Activated CD4-positive, alpha-beta T cell treated with anti-CD3 and anti-CD28 coated beads for 24 hours (primary cell): Measurements from ENCODE around the gene TMEM238L.

Experiments
- DNase-seq, 2 donors: peaks; one replicate each; pipeline ENCODE4 v3.0.0-alpha.2; 2020; ENCODE audit warnings: low read depth in 2 of 2

TMEM238L gene

GRCh38 chr17:10773391-10773790 lies 30.5 kb downstream of the TMEM238L start:
- no peak for DNase-seq

DNA sequence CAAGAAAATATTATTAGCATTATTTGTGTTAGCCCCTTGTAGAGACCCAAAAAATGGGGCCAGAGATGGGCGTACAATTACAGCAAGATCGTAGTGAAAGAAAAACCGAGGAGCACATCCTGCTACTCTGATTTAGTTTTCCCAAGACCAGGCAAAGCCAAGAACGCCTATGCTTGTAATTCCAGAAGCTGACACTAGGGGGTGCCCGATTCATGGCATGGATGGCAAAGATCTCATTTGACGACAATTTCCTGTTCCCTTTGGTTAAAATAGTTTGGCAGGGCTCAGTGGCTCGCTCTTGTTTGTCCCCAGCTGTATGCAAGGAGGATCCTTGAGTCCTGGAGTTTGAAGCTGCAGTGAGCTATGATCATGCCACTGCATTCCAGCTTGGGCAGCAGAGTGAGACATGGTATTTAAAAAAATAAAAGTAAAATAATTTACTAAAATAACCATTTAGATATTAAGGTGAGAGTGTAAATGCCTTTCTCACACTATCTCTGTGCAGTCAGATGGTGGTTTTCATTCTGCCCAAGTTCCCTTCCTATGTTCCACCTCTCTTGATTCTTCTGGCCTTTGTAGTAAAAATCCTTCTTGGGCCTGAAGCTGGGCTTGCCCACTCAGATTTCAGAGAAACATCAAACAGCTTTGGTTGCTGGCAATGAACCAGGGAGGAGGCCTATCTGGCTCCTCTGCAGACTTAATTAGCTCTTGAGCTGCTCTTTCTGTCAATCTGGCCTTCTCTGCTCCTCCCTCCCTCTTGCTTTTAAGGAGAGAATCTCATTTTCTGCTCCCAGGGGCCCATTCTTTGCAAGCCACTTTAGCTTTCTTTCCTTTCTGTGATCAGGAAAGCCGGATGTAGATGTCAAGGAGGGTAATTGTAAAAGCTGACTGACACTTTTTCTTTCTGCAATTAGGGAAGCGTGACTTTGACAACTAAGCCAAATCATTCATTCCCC lies 31.2 kb downstream of the TMEM238L start:
- DNase-seq, result peak; percentile 31 to 41

- DNase-seq, result no peak
Measured at GRCh38 chr17:10771148-10771547, 32.8 kb downstream of the TMEM238L start.

DNA sequence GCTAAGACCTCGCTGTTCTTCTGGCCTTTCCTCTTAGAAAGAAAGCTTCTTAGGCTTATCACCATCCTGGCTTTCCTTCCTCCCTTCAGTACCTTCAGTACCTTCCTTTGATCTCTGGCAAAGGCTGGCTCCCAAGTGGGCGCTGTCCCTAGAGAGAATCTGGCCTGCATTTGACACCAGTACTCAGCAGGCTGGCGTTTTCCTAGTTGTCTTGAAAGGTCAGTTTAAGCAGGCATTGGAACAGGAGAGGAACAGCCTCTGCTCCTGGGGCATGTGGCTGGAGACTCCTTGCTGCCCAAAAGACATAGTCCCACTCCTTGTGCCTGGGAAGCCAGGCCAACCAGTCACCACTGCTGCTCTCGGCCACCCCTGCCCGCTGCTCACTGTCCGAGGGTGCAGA lies 34.1 kb downstream of the TMEM238L start:
- no peak for DNase-seq

DNA sequence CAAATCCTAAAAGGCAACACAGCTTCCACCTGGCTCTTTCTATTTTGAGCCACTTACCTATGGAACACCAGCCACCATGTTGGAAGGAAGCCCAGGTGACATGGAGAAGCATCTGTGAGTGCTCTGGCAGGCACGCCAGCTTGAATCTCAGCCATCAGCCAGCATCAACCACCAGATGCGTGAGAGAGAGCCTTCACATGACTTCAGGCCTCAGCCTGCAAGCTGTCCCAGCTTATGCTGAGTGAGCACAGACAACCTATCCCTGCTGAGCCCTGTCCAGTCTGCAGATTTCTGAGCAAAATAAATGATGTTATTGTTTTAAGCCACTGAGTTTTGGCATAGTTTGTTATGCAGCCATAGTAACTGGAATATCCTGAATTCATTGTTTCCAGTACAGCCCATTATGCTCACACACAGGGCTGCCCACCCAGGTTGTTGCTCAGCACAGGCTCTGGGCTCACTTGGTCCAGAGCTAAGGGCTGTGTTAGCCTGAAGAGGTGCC lies 35.1 kb downstream of the TMEM238L start:
- no peak for DNase-seq

- DNase-seq, result no peak
Measured at GRCh38 chr17:10767232-10767631, 36.7 kb downstream of the TMEM238L start.

DNA sequence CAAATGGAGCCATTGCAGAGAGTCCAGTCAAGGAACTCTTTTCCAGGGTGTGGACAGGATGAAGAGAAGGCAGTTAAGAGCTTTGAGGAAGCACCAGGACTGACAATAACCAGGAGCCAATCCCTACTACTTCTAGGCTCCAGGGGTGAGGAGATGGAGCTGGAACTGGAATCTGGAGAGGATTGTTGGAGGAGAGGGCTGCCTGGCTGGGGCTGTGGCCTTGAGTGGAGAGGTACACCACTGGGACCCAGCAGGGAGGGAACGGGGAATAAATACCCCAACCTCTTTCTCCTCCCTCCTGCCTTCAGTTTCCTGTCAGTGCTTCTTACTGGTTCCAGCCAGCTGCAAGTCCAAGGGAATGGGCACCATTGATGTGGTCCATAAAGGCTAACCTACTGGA lies 41.9 kb downstream of the TMEM238L start:
- no peak for DNase-seq

DNA sequence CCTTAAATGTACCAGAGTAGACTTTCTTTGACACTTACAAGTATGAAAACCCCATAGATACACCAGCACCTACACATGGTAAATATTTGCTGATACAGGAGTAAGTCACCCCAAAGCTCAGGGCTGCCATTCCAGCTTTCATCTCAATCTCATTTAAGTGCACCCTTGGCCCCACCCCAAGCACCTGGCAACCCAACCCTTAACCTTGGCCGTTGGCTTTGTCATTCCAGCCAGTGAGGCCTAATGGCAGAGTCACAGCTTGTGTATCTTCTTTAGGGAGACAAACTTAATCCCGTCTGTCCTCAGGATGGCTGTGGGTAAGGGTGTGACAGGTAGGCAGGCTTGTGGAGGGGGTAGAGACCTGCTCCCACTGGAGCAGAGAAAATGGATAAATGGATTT lies 42.6 kb downstream of the TMEM238L start:
- no peak for DNase-seq

- DNase-seq, result no peak
Measured at GRCh38 chr17:10758062-10758461, 45.8 kb downstream of the TMEM238L start.

DNA sequence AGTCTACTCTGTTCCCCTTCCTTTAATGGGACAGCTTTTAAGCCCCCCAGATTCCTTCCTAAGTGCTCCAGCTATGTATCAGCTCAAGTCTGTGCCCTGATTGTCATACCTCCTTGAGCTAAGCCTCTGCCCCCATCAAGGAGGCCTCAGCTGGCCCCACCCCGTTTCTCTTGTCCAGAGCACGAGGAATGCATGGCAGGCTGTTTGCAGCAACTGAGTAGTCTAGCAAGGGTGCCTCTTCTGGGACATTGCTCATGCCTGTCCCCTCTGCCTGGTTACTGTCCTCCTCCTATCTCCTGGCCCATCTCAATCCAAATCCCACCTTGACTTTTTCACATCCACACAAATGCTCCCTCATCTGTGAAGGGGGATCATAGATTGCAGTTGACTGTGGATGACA lies 46.3 kb downstream of the TMEM238L start:
- no peak for DNase-seq

DNA sequence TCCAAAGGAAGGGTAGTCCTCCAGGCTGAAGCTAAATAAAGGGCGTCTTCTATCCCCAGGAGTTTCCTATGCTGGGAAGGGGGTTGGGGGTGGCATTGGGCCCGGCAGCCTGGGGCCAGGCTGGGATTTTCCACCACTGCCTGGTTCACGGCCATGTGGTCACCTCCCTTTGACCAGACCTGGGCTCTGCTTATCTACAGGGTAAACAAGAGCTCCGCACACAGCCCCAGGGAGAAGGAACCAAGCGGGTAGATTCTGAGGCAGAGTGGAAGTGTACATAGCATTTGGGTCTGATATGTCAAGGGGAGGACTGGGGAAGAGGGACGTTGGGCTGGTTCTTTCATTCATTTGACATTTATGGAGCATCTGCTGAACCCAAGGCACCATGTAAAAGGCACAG lies 46.8 kb downstream of the TMEM238L start:
- no peak for DNase-seq

DNA sequence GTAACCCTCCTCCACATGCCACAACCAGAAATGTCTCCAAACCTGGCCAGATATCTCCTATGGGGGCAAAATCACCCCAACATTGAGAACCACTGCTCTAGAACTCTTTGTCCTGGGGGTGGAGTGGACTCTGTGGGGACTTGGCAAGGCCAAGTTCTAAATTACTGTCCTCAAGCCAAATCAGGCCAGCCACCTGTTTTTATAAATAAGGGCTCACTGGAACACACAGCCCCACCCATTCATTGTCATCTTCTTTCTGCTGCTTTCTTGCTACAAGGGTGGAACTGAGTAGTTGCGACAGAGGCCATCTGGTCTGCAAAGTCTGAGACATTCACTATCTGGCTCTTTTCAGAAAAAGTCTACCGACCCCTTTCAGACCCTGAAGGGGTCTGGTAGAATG lies 47.3 kb downstream of the TMEM238L start:
- DNase-seq, result no peak

- no peak for DNase-seq
Measured at GRCh38 chr17:10756185-10756584, 47.7 kb downstream of the TMEM238L start.

DNA sequence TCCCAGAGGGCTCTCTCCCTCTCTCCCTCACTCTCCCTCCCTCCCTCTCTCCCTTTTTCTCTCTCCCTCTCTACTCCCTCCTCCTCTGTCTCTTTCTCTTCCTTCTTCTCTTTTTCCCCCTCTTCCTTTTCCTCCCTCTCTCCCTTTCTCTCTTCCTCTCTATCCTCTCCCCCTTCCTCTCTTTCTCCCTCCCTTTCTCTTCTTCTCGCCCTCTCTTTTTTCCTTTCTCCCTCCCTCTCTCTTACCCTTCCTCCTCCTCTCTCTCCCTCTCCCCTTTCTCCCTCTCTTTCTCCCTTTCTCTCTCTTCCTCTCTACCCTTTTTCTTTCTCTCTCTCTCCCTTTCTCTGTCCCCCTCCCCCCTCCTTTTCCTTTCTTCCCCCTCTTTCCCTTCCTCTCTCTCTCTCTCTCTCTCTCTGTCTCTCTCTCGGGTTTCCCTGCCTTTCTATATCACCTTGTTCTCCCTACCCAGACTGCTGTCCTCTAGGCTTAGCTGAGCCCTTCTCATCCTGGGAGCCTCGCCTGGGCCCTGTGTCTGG lies 48.2 kb downstream of the TMEM238L start:
- no peak for DNase-seq

GRCh38 chr17:10754861-10755591 lies 48.9 kb downstream of the TMEM238L start:
- DNase-seq, result no peak

DNA sequence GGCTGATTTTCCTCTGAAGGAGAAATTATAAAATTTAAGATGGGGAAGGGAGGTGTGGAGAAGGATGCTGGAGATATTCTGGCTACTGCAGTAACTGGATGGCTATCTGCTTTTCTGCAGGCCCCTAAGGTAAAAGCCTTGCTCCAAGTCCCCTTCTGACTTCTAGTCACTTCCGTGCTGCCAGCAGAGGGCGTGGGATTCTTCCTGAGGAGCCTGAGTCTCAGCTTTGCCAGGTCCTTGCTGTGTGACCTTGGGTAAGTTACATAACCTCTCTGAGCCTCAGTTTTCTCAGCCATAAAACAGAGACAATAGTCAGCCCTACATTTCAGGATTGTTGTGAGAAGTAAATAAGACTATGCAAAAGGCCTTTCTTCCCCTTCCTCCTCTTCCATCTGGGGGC lies 49.8 kb downstream of the TMEM238L start:
- no peak for DNase-seq

GRCh38 chr17:10752696-10753095 lies 51.2 kb downstream of the TMEM238L start:
- no peak for DNase-seq

- no peak for DNase-seq
Measured at GRCh38 chr17:10751563-10751962, 52.3 kb downstream of the TMEM238L start.

GRCh38 chr17:10750210-10750609 lies 53.7 kb downstream of the TMEM238L start:
- DNase-seq, result no peak

GRCh38 chr17:10748531-10749181 lies 55.2 kb downstream of the TMEM238L start:
- no peak for DNase-seq

GRCh38 chr17:10745231-10745630 lies 58.7 kb downstream of the TMEM238L start:
- DNase-seq, result no peak
